Skin of body (tissue), 2 donors: ENCODE measurements around the gene FBXO22. TPM values are rescaled to one million over a fixed set of nuclear protein-coding genes. Genes with fewer than 3 reads are reported as not detected.
A peak's percentile ranks its signal among the peaks of the same experiment; 100 is the strongest.

Experiments
- DNase-seq: peaks from one replicate; lab custom pipeline; 2025; lab: John Stamatoyannopoulos, UW
- total RNA-seq: library from RNA; depleted of rRNA; stranded (reverse); fragments of >200 nt; gene quantifications from one replicate; pipeline ENCODE4 v1.2.3, GENCODE V29; 2014

Gene FBXO22
- total RNA-seq, 1 donor from 2014 or later = 12.9 TPM

GRCh38 chr15:75918135-75918534 is 14.5 kb downstream of the FBXO22 start:
- no peak for DNase-seq

GRCh38 chr15:75920079-75920478 is 16.4 kb downstream of the FBXO22 start:
- DNase-seq = no peak

- DNase-seq = peak; percentile 19
These were observed 18.3 kb downstream of the FBXO22 start for GRCh38 chr15:75921732-75922703.

GRCh38 chr15:75923756-75924155 is 20.1 kb downstream of the FBXO22 start:
- no peak for DNase-seq

GRCh38 chr15:75924576-75924975 is 20.9 kb downstream of the FBXO22 start:
- DNase-seq = no peak

GRCh38 chr15:75925440-75925839 is 21.8 kb downstream of the FBXO22 start:
- DNase-seq = no peak

GRCh38 chr15:75926931-75927330 is 23.3 kb downstream of the FBXO22 start:
- DNase-seq = no peak

GRCh38 chr15:75927601-75928000 is 23.9 kb downstream of the FBXO22 start:
- DNase-seq = no peak

GRCh38 chr15:75928680-75929608 is 25.3 kb downstream of the FBXO22 start:
- no peak for DNase-seq

- no peak for DNase-seq
These were observed 26.3 kb downstream of the FBXO22 start for GRCh38 chr15:75929799-75930565.

- no peak for DNase-seq
These were observed 27.2 kb downstream of the FBXO22 start for GRCh38 chr15:75930866-75931265.

- no peak for DNase-seq
These were observed 38.8 kb downstream of the FBXO22 start for GRCh38 chr15:75942464-75942863.

GRCh38 chr15:75943246-75943645 is 39.6 kb downstream of the FBXO22 start:
- DNase-seq = no peak

- DNase-seq = no peak
These were observed 40.1 kb downstream of the FBXO22 start for GRCh38 chr15:75943713-75944215.

GRCh38 chr15:75945953-75946352 is 42.3 kb downstream of the FBXO22 start:
- DNase-seq = no peak

GRCh38 chr15:75947092-75947491 is 43.4 kb downstream of the FBXO22 start:
- no peak for DNase-seq

GRCh38 chr15:75948761-75949296 is 45.2 kb downstream of the FBXO22 start:
- DNase-seq = no peak

- no peak for DNase-seq
These were observed 48.8 kb downstream of the FBXO22 start for GRCh38 chr15:75952525-75952924.

- DNase-seq = no peak
These were observed 52.0 kb downstream of the FBXO22 start for GRCh38 chr15:75955720-75956119.

- no peak for DNase-seq
These were observed 57.7 kb downstream of the FBXO22 start for GRCh38 chr15:75961331-75961730.

- no peak for DNase-seq
These were observed 62.4 kb downstream of the FBXO22 start for GRCh38 chr15:75966073-75966472.
